NCI-H1092 treated with DMSO at 0.1 percent for 48 hours (cell line): Measurements from ENCODE around the gene NFIA.

Experiments used
- DNase-seq: peaks from one replicate; lab custom pipeline; 2025; lab: John Stamatoyannopoulos, UW

Gene NFIA

DNA sequence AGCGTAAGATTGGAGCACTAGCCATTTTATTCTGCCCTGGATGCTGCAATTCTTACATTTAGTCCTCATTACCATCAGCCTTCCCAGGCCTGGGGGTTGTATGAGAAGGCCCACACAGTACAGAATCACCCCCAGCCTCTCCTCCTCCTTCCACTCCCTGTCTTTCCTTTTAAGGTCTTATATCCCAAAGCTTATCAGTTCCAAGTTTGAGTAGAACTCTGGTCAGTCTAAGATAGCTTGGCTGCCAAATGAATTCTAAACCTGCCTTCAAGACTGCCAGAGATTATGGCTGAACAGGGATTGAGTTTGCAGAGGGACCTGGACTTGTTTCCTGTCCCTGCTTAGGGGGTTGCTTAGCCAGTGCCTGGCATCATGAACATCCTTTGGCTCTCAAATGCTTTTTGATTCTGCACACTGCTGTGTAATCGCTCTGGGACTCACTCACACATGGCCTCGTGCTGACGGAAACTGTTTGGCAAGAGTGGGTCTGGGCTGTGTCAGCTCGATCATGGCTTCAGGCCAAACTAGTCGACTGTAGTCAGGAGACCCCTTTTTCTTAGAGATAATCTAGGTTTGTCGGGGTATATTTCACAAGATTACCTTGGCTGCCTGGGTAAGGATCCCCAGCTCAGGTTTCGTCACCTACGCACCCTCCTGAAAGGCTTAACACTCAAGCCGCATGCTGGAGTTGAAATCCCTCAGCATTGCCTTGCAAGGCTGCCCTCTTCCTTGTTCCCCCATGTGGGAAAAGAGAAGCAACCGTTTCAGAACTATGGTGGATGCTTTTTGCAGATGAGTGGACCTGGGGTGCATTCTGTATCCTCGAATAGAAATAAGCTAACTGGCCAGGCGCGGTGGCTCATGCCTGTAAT, 252.6 kb downstream of the NFIA start:
- DNase-seq: peak; percentile 49

DNA sequence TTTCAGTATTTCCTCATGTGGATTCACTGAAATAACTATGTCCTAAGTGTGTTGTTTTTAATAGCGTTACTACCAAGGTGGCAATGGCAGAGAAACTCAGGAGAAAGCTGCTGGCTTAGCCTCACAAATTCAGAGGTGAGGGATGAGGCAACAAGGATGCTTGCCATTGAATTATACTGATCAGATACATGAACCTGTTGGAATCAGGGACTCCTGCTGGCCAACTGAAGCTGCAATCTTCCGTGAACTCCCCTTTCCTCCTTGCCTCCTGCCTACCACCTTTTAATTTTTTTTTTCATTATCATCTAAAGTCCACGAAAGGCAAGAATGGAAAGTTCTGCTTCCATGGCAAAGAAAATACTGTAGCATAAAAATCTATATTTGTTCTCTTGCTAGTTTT, 254.7 kb downstream of the NFIA start:
- peak; percentile 16 for DNase-seq

DNA sequence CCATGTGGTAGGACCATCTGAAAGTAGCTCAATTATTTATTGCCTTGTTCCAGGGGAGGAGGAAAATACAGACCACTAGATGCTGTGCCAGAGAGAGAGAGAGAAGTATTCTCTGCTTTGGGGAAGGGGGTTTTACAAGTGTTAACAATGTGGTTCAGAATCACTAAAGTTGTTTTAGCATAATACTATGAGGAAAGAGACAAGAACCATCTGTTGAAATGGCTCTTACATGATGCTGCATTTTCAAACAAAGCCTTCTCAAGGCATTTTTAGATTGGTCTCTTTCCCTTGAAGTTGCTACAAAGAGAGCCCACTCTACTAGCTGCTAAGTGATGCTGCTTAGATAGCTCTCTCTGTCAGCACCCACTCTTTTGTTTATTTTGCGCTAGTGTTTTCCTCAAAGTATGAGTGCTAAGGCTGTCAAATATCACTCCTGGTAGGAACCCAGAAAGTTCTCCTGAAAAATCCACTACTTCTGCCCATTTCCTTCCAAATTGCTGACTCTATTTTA, 255.1 kb downstream of the NFIA start:
- DNase-seq: no peak

DNA sequence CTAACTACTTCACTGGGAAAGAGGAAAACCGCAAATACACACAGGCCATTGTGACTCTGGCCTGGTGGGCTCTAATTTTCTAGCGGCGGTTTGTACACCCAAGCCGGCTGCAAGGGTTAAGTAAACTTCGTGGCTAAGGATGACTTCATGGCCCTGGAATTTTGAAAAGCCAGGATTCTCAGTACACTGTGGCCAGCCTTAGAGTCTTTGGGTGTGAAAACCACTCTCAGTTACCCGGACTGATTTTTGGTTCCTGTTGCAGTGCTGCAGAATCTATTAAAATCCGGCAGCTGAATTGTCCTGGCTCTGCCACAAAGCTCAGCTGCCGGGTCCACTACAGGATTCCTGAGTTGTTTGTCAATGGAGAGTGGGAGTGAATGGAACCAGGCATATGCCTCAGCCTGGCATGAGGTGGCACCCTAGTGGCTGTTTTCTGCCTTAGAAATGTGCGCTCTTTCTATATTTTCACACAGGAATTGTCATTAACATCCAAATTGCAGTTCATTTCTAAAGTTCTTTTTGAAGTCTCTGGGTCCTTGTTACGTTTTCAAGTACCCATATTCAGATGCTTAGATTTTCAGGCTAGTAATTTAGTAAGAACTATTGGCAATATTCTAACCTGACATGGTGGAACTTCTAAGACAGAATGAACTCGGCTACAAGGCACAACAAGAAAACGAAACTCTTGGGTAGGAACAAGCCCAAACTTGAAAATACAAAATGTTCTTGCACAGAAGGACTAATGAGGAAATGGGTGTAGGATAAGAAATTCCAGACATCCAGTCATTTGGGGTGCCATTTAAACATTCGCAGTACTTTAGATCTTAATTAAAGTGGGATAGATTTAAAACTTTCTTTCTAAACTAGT, 255.9 kb downstream of the NFIA start:
- peak; percentile 74 for DNase-seq

DNA sequence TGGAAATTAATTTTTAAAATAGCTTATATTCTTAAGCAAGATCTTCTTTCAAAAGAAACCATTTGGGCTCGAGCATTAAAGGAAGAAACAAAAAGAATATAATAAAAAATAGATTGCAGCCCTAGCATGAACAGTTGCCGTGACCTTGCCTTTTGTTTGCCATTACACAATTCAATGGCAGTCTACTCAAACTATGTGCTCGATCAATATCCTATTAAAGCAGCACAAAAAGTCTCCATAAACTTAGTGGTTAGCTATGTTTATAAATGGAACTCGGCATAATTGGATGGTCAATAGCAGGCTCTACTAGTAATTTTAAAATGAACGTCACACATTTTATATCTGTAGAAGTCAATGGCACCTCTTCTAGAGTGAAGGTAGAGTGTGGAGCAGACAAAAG, 256.5 kb downstream of the NFIA start:
- DNase-seq: no peak

DNA sequence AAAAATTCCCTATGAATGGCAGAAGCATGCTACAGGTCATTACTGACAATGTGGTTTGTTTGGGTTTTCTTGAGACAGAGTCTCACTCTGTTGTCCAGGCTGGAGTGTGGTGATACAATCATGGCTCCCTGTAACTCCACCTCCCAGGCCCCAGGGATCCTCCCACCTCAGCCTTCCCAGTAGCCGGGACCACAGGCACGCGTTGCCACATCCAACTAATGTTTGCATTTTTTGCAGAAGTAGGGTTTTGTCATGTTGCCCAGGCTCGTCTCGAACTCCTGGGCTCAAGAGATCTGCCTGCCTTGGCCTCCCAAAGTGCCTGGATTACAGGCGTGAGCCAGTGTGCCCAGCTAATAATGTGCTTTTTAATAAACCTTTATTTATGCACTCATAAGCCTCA, 259.1 kb downstream of the NFIA start:
- no peak for DNase-seq

DNA sequence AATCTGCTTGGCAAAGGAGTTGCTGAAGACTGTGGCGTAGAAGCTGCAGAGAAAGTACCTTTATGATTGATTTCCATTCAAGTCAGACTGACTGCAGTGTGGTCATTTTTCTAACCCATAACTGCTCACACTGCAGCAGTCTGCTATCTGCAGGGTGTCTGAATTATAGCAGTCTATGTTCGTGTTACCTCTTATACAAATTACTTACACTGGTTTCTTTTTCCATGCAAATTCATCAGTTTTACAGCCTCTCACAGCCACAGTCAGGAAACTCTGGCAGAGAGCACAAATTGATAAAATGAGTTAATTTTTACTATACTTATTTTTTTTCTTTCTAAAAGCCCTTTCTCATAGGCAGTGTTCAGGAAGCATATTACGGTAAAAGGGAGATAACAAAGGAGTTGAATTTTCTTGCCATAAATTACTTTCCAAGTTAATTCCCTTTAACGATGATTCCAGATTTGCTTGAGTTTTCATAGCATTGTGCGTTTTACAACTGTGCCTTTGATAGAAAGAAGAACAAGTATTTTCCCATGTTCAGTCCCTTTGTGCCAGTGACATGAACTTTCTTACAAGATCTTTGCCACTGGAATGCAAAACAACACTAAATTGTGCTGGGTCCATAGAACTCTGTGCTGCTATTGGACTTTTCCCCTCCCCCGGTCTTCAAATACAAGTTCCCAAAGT, 261.5 kb downstream of the NFIA start:
- DNase-seq: no peak

DNA sequence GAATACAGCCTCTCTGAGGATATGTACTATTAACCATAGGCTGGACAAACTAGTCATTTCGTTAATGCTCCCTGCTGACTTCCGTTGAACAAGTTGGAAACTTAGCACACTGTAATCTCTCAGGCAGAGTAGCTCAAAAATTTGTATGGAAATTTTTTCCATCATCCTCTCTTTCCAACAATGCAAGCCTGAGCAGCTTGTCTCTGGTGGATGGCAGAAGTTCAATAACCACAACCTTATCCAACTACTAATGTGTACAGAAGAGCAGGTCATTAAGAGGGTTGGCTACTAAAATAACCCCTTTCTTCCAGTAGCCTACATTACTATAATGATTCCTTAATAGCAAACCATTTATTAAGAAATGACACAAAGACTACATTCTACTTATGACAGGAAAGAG, 262.3 kb downstream of the NFIA start:
- DNase-seq: no peak

DNA sequence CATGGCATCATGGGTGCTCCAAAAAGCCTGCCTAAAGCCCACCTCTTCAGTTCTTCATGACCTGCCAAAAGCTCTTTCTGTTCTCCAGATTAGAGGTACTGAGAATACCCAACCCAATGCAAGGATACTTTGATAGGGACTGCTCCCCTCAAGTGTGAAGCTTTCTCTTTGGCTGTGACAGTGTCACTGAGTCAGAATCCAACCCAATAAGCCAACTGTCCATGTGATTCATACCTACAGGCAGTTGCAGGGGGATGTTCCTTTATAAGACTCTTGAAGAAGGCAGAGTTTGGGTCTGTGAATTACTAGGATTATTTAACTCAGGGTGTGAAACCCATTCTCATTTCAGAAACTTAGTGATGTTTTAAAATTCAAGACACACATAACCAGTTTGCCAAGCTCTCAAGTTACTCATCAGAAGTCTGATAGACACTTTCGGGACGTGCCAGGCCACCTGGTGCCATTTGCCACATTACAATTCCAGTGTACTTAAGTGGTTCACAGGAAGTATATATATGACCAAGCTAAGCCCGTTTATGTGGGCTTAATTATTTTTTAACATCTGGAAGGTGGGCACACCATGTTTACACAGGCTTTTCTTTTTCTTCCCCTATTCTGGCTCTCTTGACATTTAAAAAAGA, 265.8 kb downstream of the NFIA start:
- no peak for DNase-seq

DNA sequence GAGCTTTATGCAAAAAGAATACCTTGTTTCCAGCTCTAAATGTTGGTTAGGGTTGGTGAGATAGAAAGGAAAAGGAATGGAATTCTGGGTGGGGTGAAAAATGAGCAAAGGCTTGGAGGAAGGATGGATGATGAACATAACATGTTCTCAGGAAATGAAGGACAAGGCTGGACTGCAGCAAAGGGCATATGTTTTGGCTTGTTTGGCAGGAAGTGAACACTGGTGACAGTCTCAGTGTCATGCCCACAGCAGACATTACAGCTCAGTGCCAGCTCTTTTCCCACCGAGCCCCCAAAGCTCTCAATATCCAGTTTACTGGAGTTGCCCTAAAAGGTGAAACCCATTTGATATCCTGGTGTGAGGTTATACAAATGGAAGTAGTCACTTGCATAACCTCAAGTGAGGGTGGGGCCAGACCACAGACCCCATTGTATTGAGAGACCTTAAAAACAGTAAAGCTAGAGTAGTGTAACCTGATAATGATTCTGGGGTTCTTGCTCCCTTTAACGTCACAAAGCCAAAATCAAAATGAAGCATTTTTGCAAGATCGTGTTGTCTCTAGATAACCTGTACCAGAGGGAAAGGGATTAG, 270.6 kb downstream of the NFIA start:
- DNase-seq: no peak

DNA sequence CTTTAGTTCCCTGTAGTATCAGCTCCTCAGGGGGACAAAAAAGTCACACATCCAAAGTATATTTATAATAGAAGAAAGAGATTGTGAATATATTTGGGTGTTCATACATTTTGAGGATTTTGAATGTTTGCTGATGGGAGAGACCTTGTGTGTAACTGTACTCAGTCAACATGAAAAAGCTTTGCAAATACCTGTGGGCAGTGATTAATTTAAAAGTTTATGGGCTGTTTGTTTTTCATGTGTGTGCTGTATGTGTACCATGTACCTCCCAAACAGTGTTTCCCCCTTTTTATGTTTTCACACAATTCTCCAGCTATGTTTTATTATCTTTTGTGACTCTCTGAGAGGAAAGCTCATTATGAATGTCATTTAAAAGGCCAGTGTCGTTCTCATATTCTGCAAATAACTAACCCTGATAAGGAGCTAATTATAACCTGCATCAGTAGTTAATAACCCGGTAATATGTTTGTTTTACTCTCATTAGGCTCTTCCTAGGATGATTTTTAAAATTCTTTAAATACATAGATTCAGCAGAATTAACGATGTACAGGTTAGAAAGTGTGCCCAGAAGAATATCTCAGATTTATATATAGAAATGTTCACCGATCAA, 271.5 kb downstream of the NFIA start:
- no peak for DNase-seq

DNA sequence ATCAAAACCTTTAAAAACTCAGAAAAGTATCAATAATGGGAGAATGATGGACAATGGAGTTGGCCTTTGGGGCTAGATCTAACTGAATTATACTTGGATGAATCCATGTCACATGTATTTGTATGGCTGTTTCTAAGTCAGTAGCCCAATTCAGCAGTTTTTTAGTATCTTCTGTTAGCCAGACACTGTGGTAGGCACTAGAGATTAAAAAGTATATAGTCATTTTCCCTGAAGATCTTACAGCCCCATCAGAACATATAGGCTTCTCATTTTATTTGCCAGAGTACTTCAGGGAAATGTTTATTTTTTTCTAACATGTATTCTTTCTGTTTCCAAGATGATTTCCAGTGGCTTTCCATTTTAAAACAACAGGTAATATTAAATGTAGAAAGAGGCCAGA, 273.7 kb downstream of the NFIA start:
- no peak for DNase-seq

DNA sequence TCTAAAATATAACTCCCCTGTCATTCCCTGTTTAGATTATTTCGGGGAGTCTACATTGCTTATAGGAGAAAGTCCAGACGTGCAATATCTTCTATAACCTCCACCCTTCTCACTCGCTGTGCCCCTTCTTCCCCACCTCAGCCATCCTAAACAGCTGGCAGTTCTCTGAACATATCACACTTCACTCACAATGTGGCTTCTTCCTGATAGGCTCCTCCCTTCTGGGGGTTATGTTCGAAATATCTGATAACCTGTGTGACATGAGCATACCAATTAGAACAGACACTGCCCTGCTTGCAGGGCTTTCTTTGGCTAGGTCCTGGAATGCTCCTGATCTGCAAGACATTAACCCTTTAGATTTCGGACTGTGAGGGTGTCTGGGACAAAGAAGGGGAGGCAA, 274.6 kb downstream of the NFIA start:
- DNase-seq: no peak

DNA sequence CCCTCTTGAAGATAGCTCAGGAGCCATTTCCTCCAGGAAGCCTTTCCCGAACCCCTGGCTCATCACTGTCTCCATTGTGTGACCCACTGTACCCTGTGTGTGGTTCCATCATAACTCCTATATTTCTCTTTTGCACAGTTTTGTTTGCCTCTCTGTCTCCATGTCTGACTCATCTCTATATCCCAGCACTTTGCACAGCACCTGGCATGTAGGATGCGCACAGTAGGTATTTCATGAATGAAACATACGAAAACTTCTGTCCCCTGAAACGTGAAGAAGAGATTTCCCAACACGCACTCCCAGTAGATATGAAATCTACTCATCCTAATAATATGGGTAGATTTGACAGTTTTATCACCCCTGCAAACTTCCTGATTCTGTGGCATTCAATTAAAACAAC, 275.2 kb downstream of the NFIA start:
- DNase-seq: no peak

DNA sequence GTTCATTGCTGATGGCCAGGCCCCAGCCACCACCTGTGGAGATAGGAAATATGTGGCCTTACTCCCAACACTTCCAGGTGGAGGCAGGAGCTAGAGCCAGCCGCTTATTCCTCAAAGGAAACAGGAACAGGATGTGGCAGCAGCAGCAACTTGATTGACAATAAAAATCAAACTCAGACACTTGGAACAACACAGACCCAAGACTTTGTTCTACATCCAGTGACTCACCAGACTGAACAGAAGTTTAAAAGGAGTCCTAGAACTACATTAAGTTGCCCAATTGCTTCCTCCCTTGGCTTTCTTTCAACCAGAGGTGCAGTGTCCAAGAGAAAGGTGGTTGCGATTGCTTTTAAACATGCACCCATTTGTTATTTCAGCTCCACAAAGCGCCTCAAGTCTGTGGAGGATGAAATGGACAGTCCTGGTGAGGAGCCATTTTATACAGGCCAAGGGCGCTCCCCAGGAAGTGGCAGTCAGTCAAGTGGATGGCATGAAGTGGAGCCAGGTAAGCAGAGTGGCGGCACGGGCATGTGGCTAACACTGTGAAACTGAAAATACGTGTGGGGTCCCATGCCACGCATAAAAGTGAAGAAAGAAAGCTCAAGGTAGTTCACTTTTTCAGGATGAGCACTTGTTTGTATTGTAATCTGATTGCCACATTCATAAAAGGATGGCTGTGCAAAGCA, 276.6 kb downstream of the NFIA start:
- DNase-seq: no peak

DNA sequence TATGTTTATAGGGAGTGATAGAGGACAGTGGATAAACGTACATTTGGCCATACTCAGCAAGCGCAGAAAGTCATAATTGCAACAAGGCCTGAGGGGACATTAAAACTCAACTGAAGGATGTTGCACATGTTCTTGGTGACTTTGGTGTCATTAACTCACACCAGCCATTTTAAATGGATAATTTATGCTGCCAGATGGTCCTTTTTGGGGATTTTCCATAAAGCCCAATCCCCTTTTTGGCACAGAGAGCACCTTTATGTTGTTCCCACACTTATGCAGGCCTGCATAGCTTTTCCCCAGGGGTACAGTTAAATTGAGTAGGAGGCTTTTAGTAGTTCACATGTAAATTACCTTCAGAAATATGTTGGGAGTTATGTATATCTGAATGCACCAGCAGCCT, 279.6 kb downstream of the NFIA start:
- no peak for DNase-seq

DNA sequence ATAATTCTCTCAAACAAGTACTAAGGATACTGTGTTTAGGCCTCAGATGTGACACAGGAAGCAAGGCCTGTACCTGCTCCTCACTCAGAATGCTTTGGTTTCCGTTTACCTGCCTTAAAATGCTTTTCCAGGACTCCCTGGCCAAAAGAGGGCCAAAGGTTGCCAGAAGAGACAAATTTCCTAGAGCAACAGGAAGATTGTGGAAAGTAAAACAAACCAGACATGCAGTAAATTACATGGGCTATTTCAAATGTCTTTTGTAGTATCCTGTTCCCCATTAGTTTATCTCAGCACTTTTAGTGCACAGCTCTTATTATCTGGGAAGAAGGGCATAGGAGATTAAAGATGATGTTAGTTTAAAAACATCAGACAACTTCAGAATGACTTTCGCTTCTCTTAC, 280.0 kb downstream of the NFIA start:
- DNase-seq: no peak

DNA sequence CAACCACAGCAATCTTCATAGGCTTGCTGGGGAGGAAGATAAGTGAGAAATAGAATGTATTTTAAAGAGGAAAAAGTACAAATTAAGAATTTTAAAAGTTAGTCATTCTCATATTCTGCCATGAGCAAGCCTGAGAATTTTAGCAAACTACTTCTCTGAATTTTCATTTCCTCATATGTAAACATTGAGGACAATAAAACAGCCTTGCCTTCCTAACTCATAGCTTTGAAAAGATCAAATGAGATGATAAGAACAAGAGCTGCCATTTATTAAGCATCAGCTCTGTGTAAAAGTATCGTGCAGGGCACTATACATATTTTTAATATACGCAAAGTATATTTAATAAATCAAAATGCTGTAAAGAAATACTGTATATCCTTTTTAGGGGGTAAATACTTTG, 286.0 kb downstream of the NFIA start:
- no peak for DNase-seq

DNA sequence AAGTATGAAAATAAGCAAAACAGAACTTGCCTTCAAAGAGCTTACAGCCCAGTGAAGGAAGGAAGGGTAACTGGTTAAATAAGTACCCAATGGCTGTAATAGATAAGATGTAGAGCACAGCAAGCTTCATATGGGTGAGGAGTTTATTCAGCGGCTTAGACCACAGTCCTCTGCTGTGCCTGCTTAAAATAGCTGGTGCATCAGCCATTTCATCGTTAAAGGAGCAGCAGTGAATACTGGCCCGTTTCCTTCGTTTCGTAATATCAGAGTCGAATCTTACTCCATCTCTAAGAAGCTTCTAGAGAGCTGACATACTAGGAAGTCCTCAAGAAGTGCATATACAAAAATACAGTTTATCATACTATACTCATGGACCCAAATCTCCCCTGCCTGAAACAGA, 286.5 kb downstream of the NFIA start:
- DNase-seq: no peak

DNA sequence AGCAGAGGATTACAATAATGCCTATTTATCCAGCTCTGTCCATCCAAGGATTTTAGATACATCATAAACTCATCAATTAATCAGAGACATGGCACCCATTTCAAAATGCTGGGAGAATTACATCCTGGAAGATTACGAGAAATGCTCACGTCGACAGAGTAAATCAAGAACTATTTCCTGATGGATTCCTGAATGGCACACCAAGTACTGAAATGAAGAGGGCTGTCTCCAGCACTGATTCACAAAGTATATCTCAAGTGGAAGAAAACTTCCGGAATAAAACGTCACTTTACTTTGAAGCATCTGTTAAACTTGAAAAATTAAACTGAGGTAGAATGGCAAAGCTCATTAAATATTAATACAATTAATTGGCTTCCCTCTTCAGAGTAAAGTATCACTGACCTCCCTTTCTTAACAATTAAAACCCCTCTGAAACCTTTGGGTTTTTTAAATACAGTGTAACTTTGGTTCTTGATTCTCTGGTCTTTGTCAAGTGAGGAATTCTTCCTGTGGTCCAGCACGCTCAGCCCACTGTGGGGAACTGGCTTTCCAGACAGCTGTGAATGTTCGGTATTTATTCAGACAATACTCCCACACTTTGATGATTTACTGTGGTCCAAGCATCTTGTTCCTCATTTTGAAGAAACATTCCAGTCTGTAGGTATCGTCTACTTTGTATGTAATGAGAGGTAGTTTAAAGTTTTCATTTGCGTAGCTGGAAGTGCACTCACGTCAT, 288.0 kb downstream of the NFIA start:
- no peak for DNase-seq
